Eye (tissue), 1 donor: ENCODE data around the gene GAB4.
"Not testable (repeated sequence)": the region's sequence is repeated elsewhere in the genome, so short reads cannot be mapped to it uniquely, and the experiment has no call there.

ENCODE experiments used
- DNase-seq: peaks from one replicate; pipeline ENCODE4 v3.0.0-alpha.2; 2015

The GAB4 gene

GRCh38 chr22:16957781-16958180 is 50.2 kb downstream of the GAB4 start:
- no peak for DNase-seq

GRCh38 chr22:16956290-16956689 is 51.7 kb downstream of the GAB4 start:
- no peak for DNase-seq

- DNase-seq: peak; percentile 4
Observed at GRCh38 chr22:16955678-16956210, 52.3 kb downstream of the GAB4 start.

GRCh38 chr22:16955081-16955480 is 52.9 kb downstream of the GAB4 start:
- DNase-seq: no peak

- DNase-seq: no peak
Observed at GRCh38 chr22:16954060-16954403, 54.0 kb downstream of the GAB4 start.

- DNase-seq: no peak
Observed at GRCh38 chr22:16953206-16954059, 54.6 kb downstream of the GAB4 start.

GRCh38 chr22:16949561-16949960 is 58.5 kb downstream of the GAB4 start:
- no peak for DNase-seq

- no peak for DNase-seq
Observed at GRCh38 chr22:16937811-16938210, 70.2 kb downstream of the GAB4 start.

- not testable (repeated sequence) for DNase-seq
Observed at GRCh38 chr22:16937209-16937608, 70.8 kb downstream of the GAB4 start.

GRCh38 chr22:16936625-16937024 is 71.4 kb downstream of the GAB4 start:
- DNase-seq: no peak

- no peak for DNase-seq
Observed at GRCh38 chr22:16935209-16935608, 72.8 kb downstream of the GAB4 start.

- peak; percentile 7 for DNase-seq
Observed at GRCh38 chr22:16933291-16934282, 74.4 kb downstream of the GAB4 start.

- DNase-seq: peak; percentile 13
Observed at GRCh38 chr22:16932577-16932976, 75.4 kb downstream of the GAB4 start.

- no peak for DNase-seq
Observed at GRCh38 chr22:16925407-16925966, 82.5 kb downstream of the GAB4 start.

- DNase-seq: no peak
Observed at GRCh38 chr22:16922706-16923105, 85.3 kb downstream of the GAB4 start.

- no peak for DNase-seq
Observed at GRCh38 chr22:16922076-16922475, 85.9 kb downstream of the GAB4 start.

GRCh38 chr22:16917144-16918003 is 90.6 kb downstream of the GAB4 start:
- DNase-seq: peak; percentile 85

- no peak for DNase-seq
Observed at GRCh38 chr22:16915701-16916100, 92.3 kb downstream of the GAB4 start.

GRCh38 chr22:16914911-16915310 is 93.1 kb downstream of the GAB4 start:
- DNase-seq: not testable (repeated sequence)

- DNase-seq: peak; percentile 8
Observed at GRCh38 chr22:16914006-16914405, 94.0 kb downstream of the GAB4 start.

GRCh38 chr22:16912281-16912680 is 95.7 kb downstream of the GAB4 start:
- DNase-seq: no peak
